Anterior cingulate cortex (tissue), 58 donors: ENCODE measurements around the gene SMARCAL1.
A peak's percentile ranks its signal among the peaks of the same experiment; 100 is the strongest.

Experiments
- DNase-seq, 58 donors: peaks; one replicate each; lab custom pipeline; 2025; lab: John Stamatoyannopoulos, UW

The SMARCAL1 gene

DNA sequence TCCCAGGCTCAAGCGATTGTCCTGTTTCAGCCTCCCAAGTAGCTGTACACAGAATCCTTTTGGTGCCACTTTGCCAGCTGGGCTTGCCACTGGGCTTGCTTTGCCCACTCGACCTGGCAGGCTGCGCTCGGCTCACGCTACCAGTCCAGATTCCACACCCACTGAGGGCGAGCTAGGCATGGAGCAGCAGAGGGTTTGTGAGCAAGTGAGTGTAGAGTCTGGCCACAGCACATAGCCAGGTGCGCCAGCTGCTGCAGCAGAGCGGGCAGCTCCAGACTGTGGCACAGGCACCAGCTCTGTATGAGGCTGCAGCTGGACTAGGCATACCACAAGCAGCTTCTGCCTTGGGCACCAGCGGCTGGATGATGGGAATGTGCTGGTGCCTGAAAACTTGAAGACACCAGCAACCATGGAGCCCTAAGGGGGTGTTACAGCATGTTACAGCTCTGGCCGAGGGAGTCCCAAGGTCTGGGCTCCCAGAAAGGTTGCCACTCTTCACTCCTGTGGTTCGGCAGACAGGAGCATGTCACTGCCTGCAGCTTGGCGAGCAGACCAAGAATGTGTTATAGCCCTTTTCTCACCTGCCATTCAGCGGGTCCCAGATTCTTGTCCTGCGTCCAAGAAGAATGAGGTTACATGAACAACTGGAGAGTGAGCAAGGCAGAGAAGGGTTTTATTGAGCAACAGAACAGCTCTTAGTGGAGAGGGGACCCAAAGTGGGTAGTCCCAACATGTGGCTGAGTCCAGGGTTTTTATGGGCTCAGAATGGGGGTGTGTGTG, 12.9 kb downstream of the SMARCAL1 start:
- no peak for DNase-seq

- DNase-seq = no peak
These were observed 14.0 kb downstream of the SMARCAL1 start for GRCh38 chr2:216426166-216426777.

DNA sequence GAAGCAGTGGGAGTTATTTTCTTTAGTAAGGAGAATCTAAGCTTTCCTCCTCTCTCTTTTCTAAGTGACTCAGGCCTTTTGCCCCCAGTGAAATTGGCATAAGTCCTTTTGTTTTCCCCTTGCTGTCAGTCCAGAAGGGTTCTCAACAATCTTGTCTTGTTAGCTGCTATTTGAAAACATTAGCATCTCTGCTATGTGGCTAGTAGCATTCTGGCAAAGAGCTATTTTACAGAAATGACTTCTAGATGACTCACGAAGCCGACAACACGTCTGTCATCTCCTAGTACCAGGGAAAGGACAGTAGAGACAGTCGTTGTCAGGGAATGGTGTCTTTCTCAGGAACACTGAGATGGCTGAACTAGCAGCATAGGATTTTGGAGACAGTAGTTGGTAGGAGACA, 14.7 kb downstream of the SMARCAL1 start:
- peak in 9 of 58 donors; percentile 4 to 65 (median 14) for DNase-seq

- no peak for DNase-seq
These were observed 16.5 kb downstream of the SMARCAL1 start for GRCh38 chr2:216428618-216429350.

DNA sequence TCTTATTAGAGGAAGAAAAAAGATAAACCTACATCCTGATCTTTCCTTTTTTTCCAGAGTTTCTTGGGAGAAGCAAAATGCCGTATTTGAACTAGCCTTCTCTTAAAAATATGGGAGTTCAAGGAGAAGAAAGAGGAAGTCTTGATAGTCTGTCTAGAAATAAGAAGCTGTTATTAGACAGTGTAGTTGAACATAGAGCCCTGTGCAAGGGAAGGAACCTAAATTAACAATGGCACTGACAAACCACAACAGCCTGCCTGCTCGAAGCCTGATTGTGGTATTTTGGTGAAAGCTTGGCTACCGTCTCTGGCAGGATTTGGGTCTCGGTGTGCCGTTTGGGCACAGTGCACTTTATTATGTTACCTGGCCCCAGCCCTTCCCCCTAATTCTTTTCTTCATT, 17.1 kb downstream of the SMARCAL1 start:
- DNase-seq = no peak

DNA sequence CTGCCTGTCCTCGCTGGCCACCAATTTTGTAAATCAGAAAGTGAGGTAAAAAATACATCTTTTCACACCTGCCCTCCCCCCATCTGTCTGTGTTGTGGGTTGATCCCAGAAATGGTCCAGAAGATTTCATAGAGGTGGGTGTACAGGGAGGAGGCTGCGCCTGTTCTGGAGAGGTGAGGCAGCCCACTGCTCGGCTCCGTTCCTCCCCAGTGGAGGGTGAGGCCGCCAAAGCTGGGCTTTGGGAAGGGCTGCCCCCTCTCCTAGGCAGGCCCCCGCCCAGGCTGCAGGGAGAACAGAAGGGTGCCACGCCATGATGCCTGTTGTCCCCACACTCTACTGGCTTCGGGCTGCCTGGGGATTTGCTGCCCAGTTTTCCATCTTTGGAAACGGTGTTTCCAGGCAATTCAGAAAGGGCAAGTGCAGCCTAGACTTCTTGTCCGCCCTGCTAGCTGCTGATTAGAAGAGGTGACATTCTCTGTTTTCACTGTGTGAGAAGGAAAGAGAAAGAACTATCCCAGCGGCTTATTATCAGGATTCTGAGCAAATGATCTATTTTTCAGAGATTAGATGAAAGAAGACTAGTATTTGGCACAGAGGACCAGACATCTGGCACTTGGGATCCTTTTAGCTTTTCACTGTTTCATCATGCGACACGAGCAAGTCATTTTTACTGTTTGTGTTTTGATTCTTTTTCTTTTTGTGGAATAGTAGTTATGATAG, 18.7 kb downstream of the SMARCAL1 start:
- peak in 22 of 58 donors; percentile 2 to 64 (median 26) for DNase-seq

GRCh38 chr2:216431531-216431856, 19.2 kb downstream of the SMARCAL1 start:
- no peak for DNase-seq

GRCh38 chr2:216436383-216436782, 24.1 kb downstream of the SMARCAL1 start:
- no peak for DNase-seq

GRCh38 chr2:216441308-216442010, 29.2 kb downstream of the SMARCAL1 start:
- DNase-seq = no peak

- DNase-seq = no peak
These were observed 33.2 kb downstream of the SMARCAL1 start for GRCh38 chr2:216445501-216445900.

GRCh38 chr2:216446343-216446742, 34.1 kb downstream of the SMARCAL1 start:
- no peak for DNase-seq

GRCh38 chr2:216447293-216447692, 35.0 kb downstream of the SMARCAL1 start:
- DNase-seq = no peak

- DNase-seq = no peak
These were observed 36.5 kb downstream of the SMARCAL1 start for GRCh38 chr2:216448829-216449228.

GRCh38 chr2:216450346-216450745, 38.1 kb downstream of the SMARCAL1 start:
- no peak for DNase-seq

DNA sequence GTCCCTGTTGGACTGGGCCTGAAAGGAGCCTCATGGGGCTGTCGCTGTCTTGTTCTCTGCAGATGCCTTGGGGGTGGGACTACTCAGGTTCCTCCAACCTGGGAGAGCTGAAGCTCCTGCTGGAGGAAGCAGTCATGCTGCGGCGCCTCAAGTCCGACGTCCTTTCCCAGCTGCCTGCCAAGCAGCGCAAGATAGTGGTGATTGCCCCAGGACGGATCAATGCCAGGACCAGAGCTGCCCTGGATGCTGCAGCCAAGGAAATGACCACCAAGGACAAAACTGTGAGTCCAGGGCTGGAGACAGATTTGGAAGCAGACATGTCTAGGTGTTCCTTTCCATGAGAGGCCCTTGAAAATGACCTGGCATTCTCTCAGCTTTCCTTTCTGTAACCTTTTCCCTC, 38.5 kb downstream of the SMARCAL1 start:
- no peak for DNase-seq

DNA sequence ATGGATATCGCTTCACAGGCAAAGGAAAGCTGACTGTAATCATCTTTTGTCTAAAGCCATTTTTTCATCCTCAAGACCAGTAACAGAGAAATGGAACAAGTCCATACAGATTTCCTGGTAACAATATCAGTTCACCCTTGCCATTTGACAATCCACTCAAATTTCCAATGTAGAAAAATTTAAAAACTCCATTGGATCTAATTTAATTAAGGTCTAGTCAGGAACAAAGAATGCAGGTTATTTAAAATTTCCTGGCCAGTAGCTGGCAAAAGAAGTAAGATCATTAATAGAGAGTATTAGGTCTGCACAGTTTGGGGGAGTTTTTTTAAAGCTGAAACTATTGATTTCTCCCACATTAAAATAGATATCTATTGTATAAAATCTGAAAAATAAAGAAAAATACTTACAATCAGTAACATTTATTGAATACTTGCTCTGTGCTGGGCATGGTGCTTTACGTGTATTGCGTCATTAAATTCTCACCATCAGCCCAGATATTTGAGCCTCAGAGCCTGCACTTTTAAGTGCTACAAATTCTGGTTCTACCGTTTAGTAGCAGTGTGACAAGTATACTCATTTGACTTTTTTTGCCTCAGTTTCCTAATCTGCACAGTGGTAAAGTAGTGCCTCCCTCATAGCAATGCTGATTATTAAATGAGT, 41.8 kb downstream of the SMARCAL1 start:
- no peak for DNase-seq

DNA sequence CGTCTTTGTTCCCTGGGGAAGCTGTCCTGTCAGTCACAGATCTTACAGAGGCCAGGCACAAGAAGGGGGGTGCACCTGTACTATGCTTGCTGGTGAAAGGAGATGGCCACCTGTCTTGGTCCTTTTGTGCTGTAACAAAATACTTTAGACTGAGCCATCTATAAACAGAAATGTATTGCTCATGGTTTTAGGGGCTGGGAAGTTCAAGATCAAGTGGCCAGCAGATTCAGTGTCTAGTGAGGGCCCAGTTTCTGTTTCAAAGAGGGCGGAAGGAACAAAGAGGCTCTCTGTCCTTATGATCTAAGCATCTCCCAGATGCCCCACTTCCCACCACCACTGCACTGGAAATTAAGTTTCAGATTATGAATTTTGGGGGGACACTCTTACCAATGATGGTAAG, 50.9 kb downstream of the SMARCAL1 start:
- DNase-seq = no peak

- no peak for DNase-seq
These were observed 51.9 kb downstream of the SMARCAL1 start for GRCh38 chr2:216464104-216464720.

DNA sequence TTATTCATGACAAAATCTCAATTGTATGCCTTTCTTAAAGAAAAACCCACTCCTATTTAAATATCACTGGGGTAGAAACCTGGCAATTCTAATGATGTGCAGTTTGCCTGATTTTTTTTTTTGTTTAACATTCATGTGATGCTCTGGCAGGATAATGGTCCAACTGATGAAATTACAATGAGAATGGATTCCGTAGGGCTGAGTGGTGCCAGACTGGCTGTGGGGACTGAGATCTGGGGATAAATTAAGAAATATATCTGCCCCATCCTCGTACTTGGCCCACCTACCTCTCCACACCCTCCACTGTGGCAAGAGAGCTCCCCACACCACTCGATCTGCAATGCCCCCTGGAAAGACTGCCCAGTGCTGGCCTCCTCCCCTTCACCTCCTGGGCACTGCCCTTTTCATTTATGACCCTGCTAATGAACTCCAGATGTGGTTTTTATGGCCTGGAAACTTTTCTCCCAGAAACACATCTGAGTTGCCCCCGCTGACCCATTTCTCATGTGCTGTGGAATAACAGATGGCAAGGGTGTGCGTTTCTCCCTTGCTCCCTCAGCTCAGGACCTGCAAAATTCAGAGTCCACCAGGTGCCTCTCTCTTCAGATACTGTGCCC, 53.4 kb downstream of the SMARCAL1 start:
- no peak for DNase-seq
